KOPT-K1 (cell line): ENCODE data around the gene PPP3R1.

Source experiments
- H3K27ac ChIP-seq: fragments of 200-600 bp; sonication (generic); 2 replicates; pipeline ENCODE4 v1.5.1; 2016; ENCODE audit warnings: antibody characterized with exemption, mild to moderate bottlenecking, low read depth, low read length; ENCODE audit not compliant: poor library complexity, severe bottlenecking
- H3K36me3 ChIP-seq: fragments of 200-600 bp; sonication (generic); 2 replicates; pipeline ENCODE4 v1.5.1; 2017; ENCODE audit warnings: antibody characterized with exemption, mild to moderate bottlenecking, low read length, moderate library complexity; ENCODE audit not compliant: insufficient read depth
- H3K9me3 ChIP-seq: fragments of 200-600 bp; sonication (generic); 2 replicates; pipeline ENCODE4 v1.5.1; 2017; ENCODE audit warnings: antibody characterized with exemption, low read length, mild to moderate bottlenecking; ENCODE audit not compliant: insufficient read depth, poor library complexity, severe bottlenecking

PPP3R1 gene

DNA sequence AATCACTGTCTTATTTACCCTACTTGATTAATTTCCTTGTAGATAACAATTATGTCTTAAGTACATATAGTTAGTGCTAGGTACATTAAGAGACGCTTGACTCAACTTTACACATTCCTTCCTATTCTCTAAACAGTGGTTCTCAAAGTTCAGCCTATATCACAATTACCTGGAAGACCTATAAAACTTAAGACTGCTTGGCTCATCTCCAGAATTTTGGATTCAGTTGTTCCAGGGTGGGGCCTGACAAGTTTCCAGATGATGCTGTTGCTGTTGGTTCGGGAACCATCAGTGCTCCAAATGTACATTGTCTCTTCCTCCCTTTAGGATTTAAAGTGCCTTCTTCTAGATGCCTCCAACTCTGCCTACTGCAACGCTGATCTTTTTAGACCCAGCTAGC lies 4.0 kb downstream of the PPP3R1 start:
- H3K36me3 ChIP-seq, result peaks cover 36% of the 10 kb centered on the region
- no peaks in the 10 kb centered on the region for H3K9me3 ChIP-seq
- H3K27ac ChIP-seq, result no peak overlapping the region

DNA sequence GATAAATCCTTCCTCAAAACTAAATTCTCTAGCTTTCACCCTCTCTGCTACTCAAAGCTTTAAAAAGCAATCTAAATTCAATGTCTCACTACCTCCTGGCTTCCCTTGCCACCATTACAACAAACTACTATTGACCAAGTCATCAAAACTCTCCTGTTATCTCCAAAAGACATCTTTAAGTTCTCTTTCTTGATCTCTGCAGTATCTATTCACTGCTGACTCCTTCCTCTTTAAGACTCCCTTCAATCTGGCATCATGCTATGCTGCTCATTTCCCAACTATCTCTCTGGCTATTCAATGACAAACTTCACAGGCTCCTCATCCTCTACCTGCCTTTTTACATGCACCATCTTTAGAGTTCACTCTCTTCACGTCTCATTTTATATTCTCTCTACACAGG lies 5.9 kb downstream of the PPP3R1 start:
- no peak overlapping the region for H3K27ac ChIP-seq
- peaks cover 48% of the 10 kb centered on the region for H3K36me3 ChIP-seq

DNA sequence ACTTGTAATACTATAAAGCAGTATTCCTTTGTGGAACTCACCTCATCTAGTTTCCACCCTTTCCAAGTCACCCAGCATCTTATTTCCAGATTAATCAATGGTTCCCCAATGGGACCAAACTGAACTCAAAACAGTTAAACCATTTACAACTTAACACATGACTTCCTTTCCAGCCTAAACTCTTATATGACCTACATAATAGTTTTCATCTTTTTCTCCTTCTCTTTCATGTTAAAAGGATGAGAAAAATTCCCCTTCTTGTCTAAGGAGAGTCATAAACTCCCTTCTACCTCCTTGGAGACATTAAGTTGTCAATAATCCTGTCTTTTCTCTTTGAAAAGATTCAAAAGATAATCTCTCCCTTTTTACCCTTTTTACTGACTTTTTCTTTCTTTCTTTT lies 6.7 kb downstream of the PPP3R1 start:
- no peaks in the 10 kb centered on the region for H3K9me3 ChIP-seq
- H3K27ac ChIP-seq, result no peak overlapping the region
- H3K36me3 ChIP-seq, result peaks cover 50% of the 10 kb centered on the region

More for the DNA sequence above, 5.9 kb downstream of the PPP3R1 start:
- no peaks in the 10 kb centered on the region for H3K9me3 ChIP-seq

DNA sequence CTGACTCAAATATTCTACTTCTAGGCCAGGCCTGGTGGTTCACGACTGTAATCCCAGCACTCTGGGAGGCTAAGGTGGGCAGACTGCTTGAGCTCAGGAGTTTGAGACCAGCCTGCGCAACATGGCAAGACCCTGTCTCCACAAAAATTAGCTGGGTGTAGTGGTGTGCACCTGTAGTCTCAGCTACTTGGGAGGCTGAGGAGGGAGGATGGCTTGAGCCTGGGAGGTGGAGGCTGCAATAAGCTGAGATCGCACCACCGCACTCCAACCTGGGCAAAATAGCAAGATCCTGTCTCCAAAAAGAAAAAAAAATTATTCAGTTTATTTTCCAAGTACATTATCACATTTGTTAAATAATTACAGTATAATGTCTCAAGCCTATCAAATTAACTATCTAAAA lies 7.3 kb downstream of the PPP3R1 start:
- peaks cover 51% of the 10 kb centered on the region for H3K36me3 ChIP-seq

DNA sequence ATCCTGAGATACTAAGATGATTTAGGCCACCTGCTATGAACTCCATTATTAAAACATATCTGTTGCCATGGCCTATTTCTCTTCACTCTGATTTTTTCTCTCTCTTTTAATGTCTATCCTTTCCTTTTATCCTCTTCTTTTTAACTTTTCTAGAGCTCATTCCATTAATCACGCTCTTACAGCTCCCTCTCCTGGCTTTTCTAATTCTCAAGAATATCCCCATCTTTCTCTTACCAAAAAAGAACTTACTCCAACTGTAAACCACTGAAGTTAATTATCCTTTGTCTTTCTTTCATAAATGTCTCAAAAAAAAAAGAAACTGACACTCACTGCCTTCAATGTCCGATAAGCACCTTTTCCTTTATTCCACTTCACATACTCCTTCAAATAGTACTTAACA lies 7.9 kb downstream of the PPP3R1 start:
- Histone ChIP-seq H3K27ac (no peak overlapping the region), H3K9me3 (no peaks in the 10 kb centered on the region), H3K36me3 (peaks cover 48% of the 10 kb centered on the region)

More for the DNA sequence above, 7.3 kb downstream of the PPP3R1 start:
- H3K27ac ChIP-seq, result no peak overlapping the region
- no peaks in the 10 kb centered on the region for H3K9me3 ChIP-seq

- no peak overlapping the region for H3K27ac ChIP-seq
- no peaks in the 10 kb centered on the region for H3K9me3 ChIP-seq
- peaks cover 39% of the 10 kb centered on the region for H3K36me3 ChIP-seq
These were observed 10.6 kb downstream of the PPP3R1 start for GRCh38 chr2:68241732-68242131.

DNA sequence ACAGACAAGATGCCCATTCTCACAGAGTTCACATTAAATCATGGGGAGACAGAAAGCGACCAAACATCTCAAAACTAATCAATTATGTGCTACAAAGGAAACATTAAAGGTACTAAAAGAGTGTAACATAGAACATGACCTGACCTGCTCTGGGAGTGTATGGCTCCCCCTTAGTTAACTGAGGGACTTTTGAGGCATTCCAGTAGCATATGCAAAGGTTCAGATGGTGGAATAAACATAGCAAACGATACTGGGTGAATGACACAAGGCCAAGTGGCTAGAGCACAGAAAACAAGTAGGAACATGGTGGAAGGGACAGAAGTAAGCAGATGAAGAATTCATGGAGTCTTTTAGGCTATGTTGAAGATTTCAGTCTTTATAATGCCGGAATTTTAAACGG lies 11.9 kb downstream of the PPP3R1 start:
- peaks cover 39% of the 10 kb centered on the region for H3K36me3 ChIP-seq
- no peak overlapping the region for H3K27ac ChIP-seq
- no peaks in the 10 kb centered on the region for H3K9me3 ChIP-seq

GRCh38 chr2:68238955-68239822 lies 13.1 kb downstream of the PPP3R1 start:
- H3K36me3 ChIP-seq, result peaks cover 28% of the 10 kb centered on the region
- no peak overlapping the region for H3K27ac ChIP-seq
- no peaks in the 10 kb centered on the region for H3K9me3 ChIP-seq

- no peaks in the 10 kb centered on the region for H3K9me3 ChIP-seq
- H3K27ac ChIP-seq, result no peak overlapping the region
These were observed 14.3 kb downstream of the PPP3R1 start for GRCh38 chr2:68237976-68238580.

GRCh38 chr2:68237404-68237803 lies 14.9 kb downstream of the PPP3R1 start:
- Histone ChIP-seq H3K9me3 (no peaks in the 10 kb centered on the region), H3K36me3 (peaks cover 25% of the 10 kb centered on the region), H3K27ac (no peak overlapping the region)

More at GRCh38 chr2:68237976-68238580, 14.3 kb downstream of the PPP3R1 start:
- H3K36me3 ChIP-seq, result peaks cover 28% of the 10 kb centered on the region

- Histone ChIP-seq H3K36me3 (peaks cover 20% of the 10 kb centered on the region), H3K9me3 (no peaks in the 10 kb centered on the region), H3K27ac (no peak overlapping the region)
These were observed 15.5 kb downstream of the PPP3R1 start for GRCh38 chr2:68236876-68237275.

DNA sequence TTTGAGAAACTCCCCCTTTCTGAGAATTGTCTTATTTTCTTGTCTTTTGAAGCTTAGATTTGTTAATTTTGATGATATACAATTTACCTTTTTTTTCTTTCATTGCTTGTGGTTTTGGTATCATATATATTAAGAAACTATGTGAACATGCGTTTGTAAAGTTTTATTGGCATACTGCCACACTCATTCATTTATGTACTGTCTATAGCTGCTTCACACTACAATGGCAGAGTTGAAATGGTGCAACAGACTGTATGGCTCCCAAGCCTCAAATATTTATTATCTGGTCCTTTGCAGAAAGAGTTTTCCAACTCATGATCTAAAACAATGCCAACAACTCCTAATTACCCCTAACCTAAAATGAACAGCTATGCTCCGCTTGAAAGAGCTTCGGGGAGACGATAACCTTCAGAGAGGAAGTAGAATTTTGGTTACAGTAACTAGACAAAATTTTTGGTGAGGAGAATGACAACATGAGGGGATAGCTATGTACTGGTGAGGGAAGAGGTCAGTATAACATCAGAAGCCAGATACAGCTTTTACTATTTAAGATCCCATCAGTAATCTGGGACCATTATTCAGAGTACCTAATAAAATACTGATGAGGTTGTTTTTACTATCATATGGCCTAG lies 16.1 kb downstream of the PPP3R1 start:
- Histone ChIP-seq H3K9me3 (no peaks in the 10 kb centered on the region), H3K27ac (no peak overlapping the region), H3K36me3 (peaks cover 14% of the 10 kb centered on the region)

GRCh38 chr2:68235090-68235489 lies 17.2 kb downstream of the PPP3R1 start:
- Histone ChIP-seq H3K27ac (no peak overlapping the region), H3K9me3 (no peaks in the 10 kb centered on the region), H3K36me3 (peaks cover 8% of the 10 kb centered on the region)

- Histone ChIP-seq H3K9me3 (no peaks in the 10 kb centered on the region), H3K27ac (no peak overlapping the region), H3K36me3 (peaks cover 5% of the 10 kb centered on the region; the same call in 1 of the 2 replicates)
These were observed 17.9 kb downstream of the PPP3R1 start for GRCh38 chr2:68234405-68234804.

DNA sequence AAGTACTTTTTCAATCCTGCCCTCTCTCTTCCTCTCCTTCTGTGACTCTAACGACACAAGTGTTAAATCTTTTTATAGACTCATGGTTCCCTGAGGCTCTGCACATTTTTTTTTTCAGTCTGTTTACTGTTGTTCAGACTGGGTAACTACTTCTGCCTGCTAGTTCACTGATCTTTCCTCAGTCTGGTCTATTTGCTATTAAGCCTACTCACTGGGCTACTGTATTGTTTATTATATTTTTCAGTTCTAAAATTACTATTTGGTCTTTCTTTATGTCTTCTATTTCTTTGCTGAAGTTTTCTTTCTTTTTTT lies 21.3 kb downstream of the PPP3R1 start:
- H3K9me3 ChIP-seq, result no peaks in the 10 kb centered on the region
- H3K36me3 ChIP-seq, result peaks cover under 1% of the 10 kb centered on the region; the same call in 1 of the 2 replicates
- no peak overlapping the region for H3K27ac ChIP-seq
